GM18867 (cell line): ENCODE results near the gene IQCN.
"Not testable (repeated sequence)": the region's sequence is repeated elsewhere in the genome, so short reads cannot be mapped to it uniquely, and the experiment has no call there.

Experiments used
- ATAC-seq: cut with Tn5 transposase; IDR thresholded peaks from one replicate; pipeline ENCODE4 v1.9.1; 2021; ENCODE audit warnings: mild to moderate bottlenecking, moderate library complexity; ENCODE audit not compliant: unreplicated experiment

The IQCN gene

GRCh38 chr19:18219911-18220631, 54.2 kb downstream of the IQCN start:
- ATAC-seq = no peak

- no peak for ATAC-seq
Measured at GRCh38 chr19:18218600-18218999, 55.7 kb downstream of the IQCN start.

- ATAC-seq = no peak
Measured at GRCh38 chr19:18218159-18218558, 56.1 kb downstream of the IQCN start.

GRCh38 chr19:18216789-18217188, 57.5 kb downstream of the IQCN start:
- ATAC-seq = no peak

- no peak for ATAC-seq
Measured at GRCh38 chr19:18214779-18215433, 59.3 kb downstream of the IQCN start.

GRCh38 chr19:18211683-18212082, 62.6 kb downstream of the IQCN start:
- no peak for ATAC-seq

GRCh38 chr19:18209912-18210311, 64.3 kb downstream of the IQCN start:
- ATAC-seq = not testable (repeated sequence)

- no peak for ATAC-seq
Measured at GRCh38 chr19:18208098-18208951, 65.9 kb downstream of the IQCN start.
